Calu3 (cell line): ENCODE measurements around the gene SAMD4A. TPM values are rescaled to one million over a fixed set of nuclear protein-coding genes. Genes with fewer than 3 reads are reported as not detected.

Experiments
- BruUV-seq: library from RNA; stranded (reverse); fragments of 400-500 nt; replicated peaks from 2 replicates; lab custom pipeline; 2021; lab: Mats Ljungman, UMichigan
- CTCF ChIA-PET: fragments of 300-600 bp; sonication (Branson Sonifier 250); formaldehyde crosslinking; loops from one replicate; lab custom pipeline; 2022; ENCODE audit warnings: antibody characterized with exemption; lab: Charles Lee
- DNase-seq: peaks from one replicate; pipeline ENCODE4 v3.0.0; 2022
- H3K27ac Mint-ChIP-seq: one replicate; pipeline ENCODE4 v1.8.0; 2022; ENCODE audit warnings: mixed read lengths; ENCODE audit not compliant: unreplicated experiment
- H3K27me3 Mint-ChIP-seq: one replicate; pipeline ENCODE4 v1.8.0; 2022; ENCODE audit warnings: mixed read lengths; ENCODE audit not compliant: unreplicated experiment
- H3K36me3 Mint-ChIP-seq: one replicate; pipeline ENCODE4 v1.8.0; 2022; ENCODE audit warnings: mild to moderate bottlenecking, moderate library complexity, mixed read lengths; ENCODE audit not compliant: insufficient read depth, unreplicated experiment
- H3K4me1 Mint-ChIP-seq: one replicate; pipeline ENCODE4 v1.8.0; 2022; ENCODE audit warnings: mild to moderate bottlenecking, low read depth, mixed read lengths; ENCODE audit not compliant: unreplicated experiment
- H3K4me3 Mint-ChIP-seq: one replicate; pipeline ENCODE4 v1.8.0; 2022; ENCODE audit warnings: mild to moderate bottlenecking, low read depth, moderate library complexity, mixed read lengths; ENCODE audit not compliant: unreplicated experiment
- H3K9me3 Mint-ChIP-seq: one replicate; pipeline ENCODE4 v1.8.0; 2022; ENCODE audit warnings: low read depth, mixed read lengths; ENCODE audit not compliant: unreplicated experiment
- intact Hi-C: fragments of 100-400 bp; cut with micrococcal nuclease; formaldehyde crosslinking; loops from one replicate; pipeline ENCODE4 v1.10.0; 2022; ENCODE audit not compliant: unreplicated experiment
- total RNA-seq: library from RNA; stranded (reverse); gene quantifications from 2 replicates; pipeline ENCODE4 v1.2.3, GENCODE V29; 2022
- TF ChIP-seq, protein P1 (sequence below): fragments of 200-600 bp; IDR thresholded peaks from one replicate; pipeline ENCODE4 v1.8.0; 2022; ENCODE audit warnings: antibody characterized with exemption; ENCODE audit not compliant: unreplicated experiment

Gene SAMD4A
- total RNA-seq, 1 experiment from 2014 or later = 14.4 TPM

DNA sequence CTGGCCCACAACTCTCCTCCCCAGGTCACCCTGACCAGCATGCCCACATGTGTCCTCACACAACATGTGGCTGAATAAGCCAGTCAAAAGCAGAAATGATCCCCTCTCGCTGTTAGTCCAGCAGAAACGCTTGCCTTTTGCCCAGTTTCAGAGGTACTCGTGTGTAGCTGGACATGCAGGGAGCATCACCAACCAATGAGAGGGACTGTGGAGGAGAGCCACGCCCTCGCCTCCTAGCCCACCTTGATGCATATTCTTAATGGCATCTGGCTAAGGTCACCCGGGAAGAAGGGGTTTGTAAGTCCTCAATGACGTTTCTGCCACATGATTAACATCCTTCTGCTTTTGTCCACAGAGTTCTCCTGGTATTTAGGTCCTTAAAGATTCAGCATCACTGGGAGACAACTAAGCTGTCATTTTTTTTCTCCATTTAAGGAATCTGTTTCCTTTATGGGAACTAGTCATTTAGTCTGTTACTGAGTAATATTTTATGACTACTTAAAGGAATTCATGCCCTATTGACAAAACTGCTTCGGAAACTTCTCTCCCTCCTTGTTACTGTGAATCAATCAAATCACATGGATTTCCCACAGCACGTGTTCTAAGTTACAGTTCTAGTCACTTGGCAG lies 201.7 kb downstream of the SAMD4A start:
- no peaks in the 10 kb centered on the region for H3K9me3 Mint-ChIP-seq
- H3K4me3 Mint-ChIP-seq = no peak overlapping the region
- no TSS peak for BruUV-seq
- no peaks in the 10 kb centered on the region for H3K27me3 Mint-ChIP-seq
- H3K27ac Mint-ChIP-seq = no peak overlapping the region
- no peak for DNase-seq
- CTCF ChIA-PET = no interaction called here
- H3K4me1 Mint-ChIP-seq = peaks cover 16% of the 10 kb centered on the region
- intact Hi-C loops = no loop called here
- peaks cover 7% of the 10 kb centered on the region for H3K36me3 Mint-ChIP-seq
- TF ChIP-seq, protein P1, sequence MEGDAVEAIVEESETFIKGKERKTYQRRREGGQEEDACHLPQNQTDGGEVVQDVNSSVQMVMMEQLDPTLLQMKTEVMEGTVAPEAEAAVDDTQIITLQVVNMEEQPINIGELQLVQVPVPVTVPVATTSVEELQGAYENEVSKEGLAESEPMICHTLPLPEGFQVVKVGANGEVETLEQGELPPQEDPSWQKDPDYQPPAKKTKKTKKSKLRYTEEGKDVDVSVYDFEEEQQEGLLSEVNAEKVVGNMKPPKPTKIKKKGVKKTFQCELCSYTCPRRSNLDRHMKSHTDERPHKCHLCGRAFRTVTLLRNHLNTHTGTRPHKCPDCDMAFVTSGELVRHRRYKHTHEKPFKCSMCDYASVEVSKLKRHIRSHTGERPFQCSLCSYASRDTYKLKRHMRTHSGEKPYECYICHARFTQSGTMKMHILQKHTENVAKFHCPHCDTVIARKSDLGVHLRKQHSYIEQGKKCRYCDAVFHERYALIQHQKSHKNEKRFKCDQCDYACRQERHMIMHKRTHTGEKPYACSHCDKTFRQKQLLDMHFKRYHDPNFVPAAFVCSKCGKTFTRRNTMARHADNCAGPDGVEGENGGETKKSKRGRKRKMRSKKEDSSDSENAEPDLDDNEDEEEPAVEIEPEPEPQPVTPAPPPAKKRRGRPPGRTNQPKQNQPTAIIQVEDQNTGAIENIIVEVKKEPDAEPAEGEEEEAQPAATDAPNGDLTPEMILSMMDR = no peak

DNA sequence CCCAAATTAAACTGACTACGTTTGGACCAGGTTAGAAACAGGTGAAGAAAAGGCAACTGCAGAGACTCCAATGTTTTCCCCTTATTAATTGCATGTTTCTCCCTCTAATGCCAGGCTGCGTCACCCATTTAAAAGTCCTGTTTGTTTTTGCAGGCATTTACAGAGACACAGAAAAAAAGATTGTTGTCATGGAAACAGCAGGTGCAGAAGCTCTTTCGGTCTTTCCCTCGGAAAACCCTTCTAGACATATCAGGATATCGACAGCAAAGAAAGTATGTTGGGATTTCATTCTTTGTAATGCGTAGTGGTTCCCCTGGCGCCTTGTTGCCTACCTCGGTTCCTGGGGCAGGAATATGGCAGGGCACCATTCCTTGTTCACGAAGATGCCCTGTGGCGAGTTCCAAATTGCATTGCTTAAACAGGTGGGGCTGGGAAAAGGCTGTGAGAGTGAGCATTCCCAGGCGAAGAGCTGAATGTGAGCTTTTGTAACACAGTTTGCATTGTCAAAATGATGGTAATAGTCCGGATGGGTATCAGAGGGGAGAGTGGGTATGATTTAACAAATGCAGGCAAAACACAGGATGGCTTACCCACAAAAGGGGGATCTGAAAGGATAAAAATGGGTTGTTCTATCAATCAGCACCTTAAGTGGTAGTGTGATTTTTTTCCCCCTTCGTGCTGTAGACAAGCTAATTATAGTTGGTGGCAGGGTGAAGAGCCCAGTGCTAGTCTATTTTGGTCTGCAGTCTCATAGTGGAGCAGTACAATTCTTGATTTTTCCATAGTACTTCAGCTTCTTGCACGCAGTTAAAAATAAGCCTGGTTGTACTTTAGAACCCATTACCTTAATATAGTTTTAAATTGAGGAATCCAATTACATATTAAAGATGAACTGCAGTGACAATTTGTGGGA lies 203.3 kb downstream of the SAMD4A start:
- TF ChIP-seq, protein P1 = no peak
- no TSS peak for BruUV-seq
- intact Hi-C loops = loop anchor here (5.0 kb wide), 2 partner anchors 78 to 263 kb away; partner anchors contain the start of gene CGRRF1
- H3K27ac Mint-ChIP-seq = no peak overlapping the region
- H3K4me3 Mint-ChIP-seq = no peak overlapping the region
- peaks cover 7% of the 10 kb centered on the region for H3K36me3 Mint-ChIP-seq
- no peaks in the 10 kb centered on the region for H3K9me3 Mint-ChIP-seq
- CTCF ChIA-PET = no interaction called here
- no peak for DNase-seq
- H3K4me1 Mint-ChIP-seq = peaks cover 22% of the 10 kb centered on the region
- no peaks in the 10 kb centered on the region for H3K27me3 Mint-ChIP-seq

DNA sequence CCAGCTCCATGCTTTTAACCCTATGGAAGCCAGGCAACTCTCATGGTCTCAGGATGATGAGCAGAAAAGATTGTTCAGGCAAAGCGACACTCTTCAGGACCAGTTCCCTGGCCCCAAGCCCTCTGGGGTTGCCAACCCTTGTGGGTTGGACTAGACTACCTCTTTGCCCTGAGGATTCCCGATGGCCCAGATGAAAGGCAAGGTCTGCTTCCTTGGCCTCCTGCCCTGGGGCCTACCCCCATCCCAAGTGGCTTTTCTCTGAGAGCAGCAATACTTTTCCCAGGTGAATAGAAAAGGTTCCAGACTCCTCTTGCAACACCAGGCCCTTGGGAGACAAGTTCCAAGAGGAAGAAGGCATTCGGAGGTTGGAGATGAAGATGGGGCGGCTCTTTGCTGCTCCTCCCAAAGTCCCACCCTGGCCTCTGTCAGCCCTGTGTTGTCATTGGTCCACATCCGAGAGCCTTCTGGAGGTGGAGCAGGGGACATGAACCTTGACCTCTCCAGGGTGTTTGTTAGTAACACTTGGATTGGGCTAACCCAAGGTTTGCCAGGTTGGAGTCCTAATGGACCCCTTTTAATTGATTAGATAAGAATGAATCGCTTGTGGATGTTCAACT lies 204.6 kb downstream of the SAMD4A start:
- Mint-ChIP-seq H3K27me3 (no peaks in the 10 kb centered on the region), H3K27ac (no peak overlapping the region), H3K4me3 (no peak overlapping the region), H3K4me1 (peaks cover 27% of the 10 kb centered on the region), H3K9me3 (no peaks in the 10 kb centered on the region), H3K36me3 (peaks cover 7% of the 10 kb centered on the region)
- TF ChIP-seq, protein P1 = no peak
- DNase-seq = no peak
- CTCF ChIA-PET = interaction anchor here (3.5 kb wide), 1 partner anchor 206 kb away, joined by 81 read pairs; the partner anchor contains the start of gene SAMD4A
- intact Hi-C loops = loop anchor here (5.0 kb wide), 2 partner anchors 79 to 264 kb away; partner anchors contain the start of gene CGRRF1
- BruUV-seq = no TSS peak

DNA sequence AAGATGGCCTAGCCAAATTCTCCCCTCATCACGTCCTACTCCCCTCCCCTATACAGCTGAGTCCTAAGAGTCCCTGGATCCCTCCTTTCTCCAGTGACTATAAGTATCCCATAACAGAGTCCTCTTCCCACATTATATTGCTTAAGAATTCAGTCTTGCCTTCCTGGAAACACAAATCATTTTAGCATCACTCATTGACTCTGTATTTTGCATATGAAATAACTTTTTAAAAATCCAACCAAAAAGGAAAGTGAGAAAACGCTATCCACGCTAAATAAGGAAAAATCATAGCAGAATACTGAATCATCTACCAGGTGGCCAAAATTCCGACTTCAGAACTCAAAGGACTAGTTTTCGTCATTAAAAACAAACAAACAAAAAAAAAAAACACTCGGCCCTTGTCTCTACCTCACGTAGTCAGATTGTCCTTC lies 205.5 kb downstream of the SAMD4A start:
- peaks cover 7% of the 10 kb centered on the region for H3K36me3 Mint-ChIP-seq
- H3K9me3 Mint-ChIP-seq = no peaks in the 10 kb centered on the region
- H3K4me1 Mint-ChIP-seq = peaks cover 34% of the 10 kb centered on the region
- no peaks in the 10 kb centered on the region for H3K27me3 Mint-ChIP-seq
- DNase-seq = no peak
- intact Hi-C loops = loop anchor here (5.0 kb wide), 2 partner anchors 80 to 265 kb away; partner anchors contain the start of gene CGRRF1
- TF ChIP-seq, protein P1 = no peak
- CTCF ChIA-PET = interaction anchor here (0.5 to 3.5 kb wide), 10 partner anchors 35 to 406 kb away, joined by 3 to 81 read pairs (median 4); partner anchors contain the start of genes CGRRF1 and SAMD4A
- no TSS peak for BruUV-seq
- no peak overlapping the region for H3K4me3 Mint-ChIP-seq
- peak overlapping the region; percentile 95 for H3K27ac Mint-ChIP-seq
